KMS-11 (cell line): ENCODE measurements around the gene RNF44.

ENCODE experiments used
- H2AFZ ChIP-seq: fragments of 200-600 bp; sonication (generic); 2 replicates; pipeline ENCODE4 v1.6.1; 2016; ENCODE audit warnings: antibody characterized with exemption, mixed run types, low read depth
- H3K27ac ChIP-seq: fragments of 200-600 bp; sonication (generic); 2 replicates; pipeline ENCODE4 v1.6.1; 2016; ENCODE audit warnings: mild to moderate bottlenecking, mixed run types
- H3K27me3 ChIP-seq: fragments of 200-600 bp; sonication (generic); 2 replicates; pipeline ENCODE4 v1.6.1; 2017; ENCODE audit warnings: mild to moderate bottlenecking, low read depth, mixed run types, moderate library complexity; ENCODE audit not compliant: insufficient read depth
- H3K36me3 ChIP-seq: fragments of 200-600 bp; sonication (generic); 2 replicates; pipeline ENCODE4 v1.6.1; 2017; ENCODE audit warnings: mild to moderate bottlenecking, mixed run types; ENCODE audit not compliant: insufficient read depth
- H3K4me1 ChIP-seq: fragments of 200-600 bp; sonication (generic); 2 replicates; pipeline ENCODE4 v1.6.1; 2016; ENCODE audit warnings: mild to moderate bottlenecking, low read depth, mixed run types; ENCODE audit not compliant: poor library complexity, severe bottlenecking
- H3K4me2 ChIP-seq: fragments of 200-600 bp; sonication (generic); 2 replicates; pipeline ENCODE4 v1.7.0; 2016; ENCODE audit warnings: mild to moderate bottlenecking, mixed run types
- H3K4me3 ChIP-seq: fragments of 200-600 bp; sonication (generic); IDR thresholded peaks from 2 replicates; pipeline ENCODE4 v1.6.1; 2017; ENCODE audit warnings: low read depth, low read length, mixed read lengths; ENCODE audit not compliant: insufficient read depth
- H3K79me2 ChIP-seq: fragments of 200-600 bp; sonication (generic); 2 replicates; pipeline ENCODE4 v1.6.1; 2016; ENCODE audit warnings: low read depth, mixed run types; ENCODE audit not compliant: insufficient read depth
- H3K9ac ChIP-seq: fragments of 200-600 bp; sonication (generic); 2 replicates; pipeline ENCODE4 v1.6.1; 2016; ENCODE audit warnings: mild to moderate bottlenecking, mixed run types
- H4K20me1 ChIP-seq: fragments of 200-600 bp; sonication (generic); 2 replicates; pipeline ENCODE4 v1.6.1; 2016; ENCODE audit warnings: mild to moderate bottlenecking, mixed run types; ENCODE audit not compliant: insufficient read depth
- CTCF ChIP-seq: fragments of 200-600 bp; sonication (generic); conservative IDR thresholded peaks from 2 replicates; pipeline ENCODE4 v1.6.1; 2017; ENCODE audit warnings: low read depth, mild to moderate bottlenecking, antibody characterized with exemption, low read length, moderate library complexity, mixed read lengths

The RNF44 gene

GRCh38 chr5:176542596-176543427 lies 5.6 kb upstream of the RNF44 start:
- Histone ChIP-seq H3K4me2 (peak overlapping the region; percentile 57), H3K9ac (peak overlapping the region; percentile 61; the same call in 1 of the 2 replicates), H3K27ac (no peak overlapping the region), H2AFZ (no peak overlapping the region), H4K20me1 (no peaks in the 10 kb centered on the region), H3K79me2 (no peaks in the 10 kb centered on the region), H3K4me1 (peaks cover 13% of the 10 kb centered on the region), H3K36me3 (no peaks in the 10 kb centered on the region), H3K4me3 (no peak overlapping the region), H3K27me3 (no peaks in the 10 kb centered on the region)
- TF ChIP-seq CTCF = no peak

DNA sequence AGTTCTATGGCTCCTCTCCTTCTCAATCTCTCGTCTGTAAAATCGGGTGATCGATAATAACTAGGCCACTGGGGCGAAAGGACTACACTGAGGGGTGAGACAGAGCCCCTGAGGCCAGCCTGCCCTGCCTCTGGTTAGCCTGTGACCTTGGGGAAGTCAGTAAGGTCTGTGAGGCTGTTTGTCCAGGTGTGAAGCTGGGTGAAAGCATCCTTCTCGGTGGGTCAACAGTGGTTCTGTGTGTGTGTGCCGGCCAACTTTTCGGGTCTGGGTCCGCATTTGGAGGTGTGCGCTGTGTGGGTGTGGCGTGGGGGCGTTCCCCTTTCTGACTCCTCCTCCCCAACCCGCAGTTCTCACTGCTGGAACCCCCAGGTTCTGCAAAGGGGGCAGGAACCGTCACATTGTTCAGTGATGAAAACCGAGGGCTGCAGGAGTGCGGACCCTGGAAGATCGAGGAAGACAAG lies 5.0 kb upstream of the RNF44 start:
- Histone ChIP-seq H3K36me3 (no peaks in the 10 kb centered on the region), H3K27ac (no peak overlapping the region), H3K4me3 (no peak overlapping the region), H4K20me1 (no peaks in the 10 kb centered on the region), H3K79me2 (no peaks in the 10 kb centered on the region), H3K4me2 (peak overlapping the region; percentile 57), H3K9ac (peak overlapping the region; percentile 61; the same call in 1 of the 2 replicates), H3K27me3 (no peaks in the 10 kb centered on the region), H2AFZ (no peak overlapping the region), H3K4me1 (peaks cover 13% of the 10 kb centered on the region)
- no peak for TF ChIP-seq CTCF

DNA sequence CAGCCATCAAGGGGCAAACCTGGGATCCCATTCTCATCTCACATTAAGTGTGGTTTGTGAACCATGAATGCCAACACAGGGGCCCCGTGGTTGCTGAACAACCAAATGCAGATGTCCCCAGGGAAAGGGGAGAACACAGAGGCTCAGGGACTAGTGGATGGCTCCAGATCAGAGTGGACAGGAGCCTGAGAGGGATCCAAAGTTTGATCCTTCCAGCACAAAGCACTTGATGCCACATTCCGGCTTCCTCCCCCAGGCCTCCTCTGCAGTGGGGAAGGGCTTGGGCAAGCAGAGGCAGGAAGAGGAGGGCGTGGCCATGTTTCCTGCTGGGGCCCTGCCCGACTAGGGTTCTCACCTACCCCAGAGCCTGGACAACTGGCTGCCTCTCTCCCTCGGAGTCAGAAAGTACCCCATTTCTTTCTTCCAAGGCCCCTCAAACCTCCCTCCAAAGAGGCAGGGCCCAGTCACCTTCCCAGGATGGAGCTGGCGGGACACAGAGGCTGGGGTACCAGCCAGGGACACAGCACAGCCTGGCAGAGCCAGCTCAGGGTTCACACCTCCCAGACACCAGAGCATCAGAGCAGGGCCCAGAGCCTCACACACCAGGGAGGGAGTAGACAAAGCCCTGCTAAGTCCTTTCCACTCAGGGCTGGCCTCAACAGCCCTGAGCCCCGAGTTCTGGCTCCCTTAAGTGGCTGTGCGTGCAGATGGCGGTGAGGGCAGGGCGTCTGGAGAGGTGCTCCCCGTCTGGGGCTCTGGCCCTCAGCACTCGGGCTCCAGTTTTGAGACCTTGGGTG lies 4.3 kb upstream of the RNF44 start:
- no peaks in the 10 kb centered on the region for H3K27me3 ChIP-seq
- H3K9ac ChIP-seq = no peak overlapping the region
- no peak overlapping the region for H3K4me2 ChIP-seq
- H3K79me2 ChIP-seq = no peaks in the 10 kb centered on the region; the same call in 1 of the 2 replicates
- no peak for TF ChIP-seq CTCF
- H3K4me1 ChIP-seq = peaks cover 13% of the 10 kb centered on the region
- H4K20me1 ChIP-seq = no peaks in the 10 kb centered on the region
- no peak overlapping the region for H3K4me3 ChIP-seq
- no peaks in the 10 kb centered on the region for H3K36me3 ChIP-seq
- no peak overlapping the region for H3K27ac ChIP-seq
- no peak overlapping the region for H2AFZ ChIP-seq

DNA sequence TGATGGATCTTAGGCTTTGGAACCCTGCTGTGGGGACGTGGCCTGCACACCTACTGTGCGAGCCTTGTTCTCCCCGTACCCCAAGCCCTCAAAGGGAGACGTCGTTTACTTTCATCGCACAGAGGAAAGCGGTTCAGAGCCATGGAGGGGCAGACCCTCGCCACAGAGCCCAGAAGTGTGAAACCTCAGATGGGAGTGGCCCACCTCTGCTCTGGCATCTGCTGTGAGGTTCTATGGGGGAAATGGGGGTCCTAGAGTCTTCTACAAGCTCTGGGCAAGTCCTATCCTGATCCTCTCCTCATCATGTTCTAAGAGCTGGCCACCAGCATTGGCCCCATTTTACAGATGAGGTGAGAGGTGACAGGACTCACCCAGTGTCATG lies 3.7 kb upstream of the RNF44 start:
- no peak overlapping the region for H3K9ac ChIP-seq
- no peaks in the 10 kb centered on the region for H3K27me3 ChIP-seq
- H2AFZ ChIP-seq = no peak overlapping the region
- no peaks in the 10 kb centered on the region for H3K36me3 ChIP-seq
- H3K4me2 ChIP-seq = no peak overlapping the region
- no peak overlapping the region for H3K4me3 ChIP-seq
- peaks cover 5% of the 10 kb centered on the region for H3K79me2 ChIP-seq
- TF ChIP-seq CTCF = no peak
- peaks cover 13% of the 10 kb centered on the region for H3K4me1 ChIP-seq
- H4K20me1 ChIP-seq = no peaks in the 10 kb centered on the region
- no peak overlapping the region for H3K27ac ChIP-seq
